GM06990 (cell line): ENCODE measurements around the gene LAMP5.

Experiments
- DNase-seq: peaks from one replicate; pipeline ENCODE4 v3.0.0-alpha.2; 2011; ENCODE audit not compliant: insufficient read length; ENCODE audit errors: extremely low read depth
- H3K27me3 ChIP-seq: replicated peaks from 2 replicates; pipeline ENCODE4 v1.6.0; 2011; ENCODE audit warnings: low read length; ENCODE audit not compliant: control insufficient read depth, insufficient read depth
- H3K36me3 ChIP-seq: 2 replicates; pipeline ENCODE4 v1.5.1; 2011; ENCODE audit warnings: low read length; ENCODE audit not compliant: control insufficient read depth, insufficient read depth
- H3K4me3 ChIP-seq: replicated peaks from 2 replicates; pipeline ENCODE4 v1.5.1; 2011; ENCODE audit warnings: low read depth, mild to moderate bottlenecking, control low read depth, low read length
- CTCF ChIP-seq: IDR thresholded peaks from 2 replicates; pipeline ENCODE4 v1.5.1; 2011; ENCODE audit warnings: low read length, control low read depth, mild to moderate bottlenecking, inconsistent platforms; ENCODE audit not compliant: insufficient read depth, poor library complexity, severe bottlenecking

LAMP5 gene

DNA sequence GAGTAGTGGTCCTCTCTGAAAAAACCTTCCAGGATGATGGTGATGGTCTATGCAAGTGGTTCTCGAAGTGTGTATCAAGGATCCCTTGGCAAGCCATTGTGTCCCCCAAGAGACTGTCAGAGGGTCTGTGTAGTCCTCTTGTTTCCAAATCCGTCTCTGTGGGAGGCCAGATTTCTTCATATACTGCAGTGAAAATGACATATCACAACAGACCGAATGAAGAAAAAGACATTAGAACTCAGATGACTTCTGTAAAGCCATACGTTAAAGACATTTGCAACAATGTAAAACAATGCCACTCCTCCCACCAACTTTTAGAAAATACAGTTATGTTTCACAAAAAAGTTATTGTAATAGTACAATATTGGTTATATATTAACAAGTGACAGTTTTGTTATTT lies 27.2 kb upstream of the LAMP5 start:
- Histone ChIP-seq H3K4me3 (no peak overlapping the region), H3K36me3 (no peaks in the 10 kb centered on the region), H3K27me3 (no peaks in the 10 kb centered on the region)
- TF ChIP-seq CTCF: no peak
- DNase-seq: no peak

GRCh38 chr20:9488063-9488462 lies 26.3 kb upstream of the LAMP5 start:
- DNase-seq: no peak
- Histone ChIP-seq H3K27me3 (no peaks in the 10 kb centered on the region), H3K36me3 (no peaks in the 10 kb centered on the region), H3K4me3 (no peak overlapping the region)
- no peak for TF ChIP-seq CTCF

GRCh38 chr20:9490161-9490560 lies 24.2 kb upstream of the LAMP5 start:
- no peak for TF ChIP-seq CTCF
- DNase-seq: no peak

GRCh38 chr20:9490631-9491030 lies 23.8 kb upstream of the LAMP5 start:
- Histone ChIP-seq H3K36me3 (no peaks in the 10 kb centered on the region), H3K4me3 (no peak overlapping the region), H3K27me3 (no peaks in the 10 kb centered on the region)
- no peak for TF ChIP-seq CTCF
- no peak for DNase-seq

More at GRCh38 chr20:9490161-9490560, 24.2 kb upstream of the LAMP5 start:
- Histone ChIP-seq H3K36me3 (no peaks in the 10 kb centered on the region), H3K27me3 (no peaks in the 10 kb centered on the region), H3K4me3 (no peak overlapping the region)

DNA sequence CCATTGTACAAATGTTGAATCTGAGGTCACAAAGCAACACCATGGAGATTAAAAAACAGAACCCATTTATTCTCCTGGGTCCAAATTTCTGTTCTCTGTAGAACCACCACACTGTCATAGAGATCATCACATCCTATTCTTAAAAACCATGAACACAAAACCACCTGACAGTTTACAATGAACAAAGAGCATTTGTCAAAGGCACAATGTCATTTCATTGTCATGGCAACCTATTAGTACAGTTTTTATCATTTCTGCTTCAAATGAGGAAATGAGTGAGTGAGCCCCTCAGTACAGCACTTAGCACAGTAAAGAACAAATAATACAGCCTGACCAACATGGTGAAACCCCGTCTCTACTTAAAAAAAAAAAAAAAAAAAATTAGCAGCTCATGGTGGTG lies 23.1 kb upstream of the LAMP5 start:
- Histone ChIP-seq H3K4me3 (no peak overlapping the region), H3K27me3 (no peaks in the 10 kb centered on the region), H3K36me3 (no peaks in the 10 kb centered on the region)
- TF ChIP-seq CTCF: no peak
- DNase-seq: no peak

- H3K4me3 ChIP-seq: no peak overlapping the region
- DNase-seq: no peak
- H3K36me3 ChIP-seq: no peaks in the 10 kb centered on the region
- no peaks in the 10 kb centered on the region for H3K27me3 ChIP-seq
- TF ChIP-seq CTCF: no peak
Observed at GRCh38 chr20:9492067-9492466, 22.3 kb upstream of the LAMP5 start.
